NK-92 (cell line): ENCODE results near the gene ADARB1.

Source experiments
- DNase-seq: peaks from one replicate; lab custom pipeline; 2025; ENCODE audit not compliant: unreplicated experiment; lab: John Stamatoyannopoulos, UW

ADARB1 gene

GRCh38 chr21:45073301-45074047 is 906 bp upstream of the ADARB1 start:
- DNase-seq = no peak

GRCh38 chr21:45074818-45075595 is 627 bp downstream of the ADARB1 start:
- no peak for DNase-seq

GRCh38 chr21:45075596-45076244 is 1.3 kb downstream of the ADARB1 start:
- DNase-seq = no peak

GRCh38 chr21:45076245-45076711 is 1.9 kb downstream of the ADARB1 start:
- DNase-seq = no peak

GRCh38 chr21:45078371-45078770 is 4.0 kb downstream of the ADARB1 start:
- no peak for DNase-seq

GRCh38 chr21:45078877-45079281 is 4.5 kb downstream of the ADARB1 start:
- peak; percentile 21 for DNase-seq

GRCh38 chr21:45079351-45079750 is 5.0 kb downstream of the ADARB1 start:
- no peak for DNase-seq

- no peak for DNase-seq
Observed at GRCh38 chr21:45080232-45080631, 5.9 kb downstream of the ADARB1 start.

- no peak for DNase-seq
Observed at GRCh38 chr21:45080639-45081414, 6.4 kb downstream of the ADARB1 start.

GRCh38 chr21:45081636-45082035 is 7.3 kb downstream of the ADARB1 start:
- DNase-seq = no peak

- no peak for DNase-seq
Observed at GRCh38 chr21:45082736-45083135, 8.4 kb downstream of the ADARB1 start.

- no peak for DNase-seq
Observed at GRCh38 chr21:45084121-45084520, 9.7 kb downstream of the ADARB1 start.

- DNase-seq = no peak
Observed at GRCh38 chr21:45084881-45085536, 10.6 kb downstream of the ADARB1 start.

GRCh38 chr21:45085700-45086099 is 11.3 kb downstream of the ADARB1 start:
- no peak for DNase-seq

- DNase-seq = no peak
Observed at GRCh38 chr21:45086337-45086958, 12.1 kb downstream of the ADARB1 start.

GRCh38 chr21:45087022-45087823 is 12.8 kb downstream of the ADARB1 start:
- DNase-seq = no peak

- no peak for DNase-seq
Observed at GRCh38 chr21:45088116-45088515, 13.7 kb downstream of the ADARB1 start.

GRCh38 chr21:45088729-45089128 is 14.3 kb downstream of the ADARB1 start:
- no peak for DNase-seq

- DNase-seq = no peak
Observed at GRCh38 chr21:45089964-45090363, 15.6 kb downstream of the ADARB1 start.
